HepG2 (cell line): ENCODE results near the gene COPS3. TPM values are rescaled to one million over a fixed set of nuclear protein-coding genes. Genes with fewer than 3 reads are reported as not detected.

Source experiments
- ADNP ChIP-seq: sonication (generic); formaldehyde crosslinking; IDR thresholded peaks from 2 replicates; pipeline ENCODE4 v1.4.0; 2020; ENCODE audit warnings: missing genetic modification reagents
- MED13 ChIP-seq: sonication (generic); formaldehyde crosslinking; IDR thresholded peaks from 2 replicates; pipeline ENCODE4 v1.5.0; 2020; ENCODE audit warnings: missing genetic modification reagents
- PRPF4 ChIP-seq: fragments of 200-400 bp; formaldehyde crosslinking; IDR thresholded peaks from 2 replicates; pipeline ENCODE4 v1.6.1; 2016; ENCODE audit warnings: low read length, low read depth; ENCODE audit not compliant: poor library complexity, severe bottlenecking
- REPIN1 ChIP-seq: sonication (generic); formaldehyde crosslinking; IDR thresholded peaks from 2 replicates; pipeline ENCODE4 v1.8.0; 2022; ENCODE audit warnings: missing genetic modification reagents, low read depth, mild to moderate bottlenecking, borderline replicate concordance
- SP2 ChIP-seq: sonication (generic); formaldehyde crosslinking; IDR thresholded peaks from 2 replicates; pipeline ENCODE4 v1.5.1; 2020; ENCODE audit warnings: mild to moderate bottlenecking, missing genetic modification reagents
- U2AF1 ChIP-seq: fragments of 200-400 bp; formaldehyde crosslinking; optimal IDR thresholded peaks from 2 replicates; pipeline ENCODE3; 2017; ENCODE audit warnings: mild to moderate bottlenecking, low read depth, low read length
- ZBTB39 ChIP-seq: sonication (generic); formaldehyde crosslinking; IDR thresholded peaks from 2 replicates; pipeline ENCODE4 v1.5.0; 2020; ENCODE audit warnings: missing genetic modification reagents
- ZC3H13 ChIP-seq: sonication (generic); formaldehyde crosslinking; IDR thresholded peaks from 2 replicates; pipeline ENCODE4 v1.8.1; 2023; ENCODE audit warnings: mild to moderate bottlenecking, missing genetic modification reagents, moderate library complexity
- ZNF326 ChIP-seq: sonication (generic); formaldehyde crosslinking; IDR thresholded peaks from 2 replicates; pipeline ENCODE4 v1.4.0; 2020; ENCODE audit warnings: missing genetic modification reagents, borderline replicate concordance
- ZNF616 ChIP-seq: sonication (generic); formaldehyde crosslinking; IDR thresholded peaks from 2 replicates; pipeline ENCODE4 v1.5.0; 2020; ENCODE audit warnings: low read depth, mild to moderate bottlenecking, missing genetic modification reagents
- ZNF766 ChIP-seq: sonication (generic); formaldehyde crosslinking; IDR thresholded peaks from 2 replicates; pipeline ENCODE4 v1.5.0; 2020; ENCODE audit warnings: missing genetic modification reagents, borderline replicate concordance
- ZNF800 ChIP-seq: sonication (generic); formaldehyde crosslinking; IDR thresholded peaks from 2 replicates; pipeline ENCODE4 v1.4.0; 2020; ENCODE audit warnings: missing genetic modification reagents
- polyA plus RNA-seq, 8 experiments: library from polyadenylated mRNA; depleted of rRNA in 3 of 8; stranded (reverse) in 7 of 8; unstranded in 1 of 8; fragments of >200 nt; fragmentation: Illumina TruSeq in 4 of 8; extraction: Trizol in 4 of 8; gene quantifications; 2 replicates each; pipeline versions ENCODE4 v1.2.1 to v1.2.3, GENCODE V29; 2011 to 2016; ENCODE audit warnings: low read depth in 4 of 8, missing spikeins in 1 of 8, mixed read lengths in 1 of 8; ENCODE audit not compliant: insufficient read depth in 1 of 8
- total RNA-seq, 5 experiments: library from RNA; depleted of rRNA; stranded (reverse); fragments of >200 nt; fragmentation: Illumina TruSeq; extraction: Trizol; gene quantifications; 2 replicates each; pipeline ENCODE4 v1.2.3, GENCODE V29; 2016; ENCODE audit warnings: low read depth in 1 of 5
- TF ChIP-seq, protein P1 (sequence below): sonication (generic); formaldehyde crosslinking; IDR thresholded peaks from 2 replicates; pipeline ENCODE4 v1.9.0; 2021; ENCODE audit warnings: missing genetic modification reagents, mild to moderate bottlenecking, borderline replicate concordance
- TF ChIP-seq, protein P2 (sequence below), 2 experiments: fragments of 450-650 bp in 1 of 2; sonication (generic) in 1 of 2; formaldehyde crosslinking; IDR thresholded peaks; 2 replicates each; pipeline versions ENCODE4 v1.5.0 to v1.8.0; 2020 to 2022; ENCODE audit warnings: mild to moderate bottlenecking in 1 of 2, missing genetic modification reagents in 1 of 2
- TF ChIP-seq, protein P3 (sequence below): sonication (generic); formaldehyde crosslinking; IDR thresholded peaks from 2 replicates; pipeline ENCODE4 v1.4.0; 2020; ENCODE audit warnings: missing genetic modification reagents, mild to moderate bottlenecking, borderline replicate concordance
- TF ChIP-seq, protein P4 (sequence below): sonication (generic); formaldehyde crosslinking; IDR thresholded peaks from 2 replicates; pipeline ENCODE4 v1.4.0; 2020; ENCODE audit warnings: missing genetic modification reagents, borderline replicate concordance

Gene COPS3
- total and polyA plus RNA-seq, 2 of the 13 experiments (the other 11 are each of a cell fraction or from before 2014, with no cell fraction given), result 46.3 to 103 TPM

DNA sequence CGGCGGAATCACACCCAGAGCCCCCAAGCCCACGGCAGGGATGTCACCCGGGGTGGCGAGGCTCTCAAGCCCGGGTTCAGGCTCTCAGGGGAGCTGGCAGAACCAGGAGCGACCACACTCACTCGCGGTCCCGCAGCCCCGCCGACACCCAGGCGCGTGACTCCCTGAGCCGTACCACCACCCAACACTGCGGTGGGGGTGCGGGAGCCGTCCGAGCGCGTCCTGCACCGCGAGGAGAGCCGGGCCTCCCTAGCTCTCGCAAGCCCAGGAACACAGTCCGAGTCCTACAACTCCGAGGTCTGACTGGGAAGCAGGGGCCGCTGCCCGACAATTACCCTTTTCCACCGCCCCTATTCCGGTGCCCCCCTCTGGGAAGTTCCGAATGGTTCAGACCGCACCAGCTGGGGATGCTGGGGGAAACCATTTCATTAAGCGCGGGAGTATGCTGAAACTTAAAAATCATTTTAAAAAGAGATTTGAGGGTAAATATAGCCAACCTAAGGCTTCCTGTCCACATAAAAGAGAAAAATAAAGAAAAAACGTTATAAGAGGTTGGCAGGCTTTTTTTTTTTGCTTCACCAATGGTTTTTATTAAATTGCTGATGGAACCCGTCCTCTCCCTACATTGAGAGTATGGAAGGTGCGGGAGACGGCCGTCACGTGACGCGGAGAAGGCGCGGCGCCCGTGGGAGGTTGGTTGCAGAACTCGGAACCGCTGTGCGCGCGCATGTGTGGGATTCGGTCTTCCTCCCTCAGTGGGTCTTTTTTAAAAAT is 43.8 kb downstream of the COPS3 start, which contains the start of gene FLCN (continued):
- TF ChIP-seq, protein P1, sequence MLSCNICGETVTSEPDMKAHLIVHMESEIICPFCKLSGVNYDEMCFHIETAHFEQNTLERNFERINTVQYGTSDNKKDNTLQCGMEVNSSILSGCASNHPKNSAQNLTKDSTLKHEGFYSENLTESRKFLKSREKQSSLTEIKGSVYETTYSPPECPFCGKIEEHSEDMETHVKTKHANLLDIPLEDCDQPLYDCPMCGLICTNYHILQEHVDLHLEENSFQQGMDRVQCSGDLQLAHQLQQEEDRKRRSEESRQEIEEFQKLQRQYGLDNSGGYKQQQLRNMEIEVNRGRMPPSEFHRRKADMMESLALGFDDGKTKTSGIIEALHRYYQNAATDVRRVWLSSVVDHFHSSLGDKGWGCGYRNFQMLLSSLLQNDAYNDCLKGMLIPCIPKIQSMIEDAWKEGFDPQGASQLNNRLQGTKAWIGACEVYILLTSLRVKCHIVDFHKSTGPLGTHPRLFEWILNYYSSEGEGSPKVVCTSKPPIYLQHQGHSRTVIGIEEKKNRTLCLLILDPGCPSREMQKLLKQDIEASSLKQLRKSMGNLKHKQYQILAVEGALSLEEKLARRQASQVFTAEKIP (CRISPR knock-in tag), result no peak
- TF ChIP-seq ZC3H13 (CRISPR knock-in tag) (no peak), ZNF766 (CRISPR knock-in tag) (no peak), U2AF1 (peak; percentile 73), REPIN1 (CRISPR knock-in tag) (no peak), SP2 (CRISPR knock-in tag) (peak; percentile 36; the same call in 1 of the 2 replicates), ADNP (CRISPR knock-in tag) (no peak), ZBTB39 (0 out of 2 replicates have a peak, but pooled peaks have one; percentile 67), ZNF616 (CRISPR knock-in tag) (no peak), PRPF4 (no peak), ZNF326 (CRISPR knock-in tag) (no peak), ZNF800 (CRISPR knock-in tag) (peak; percentile 5; the same call in 1 of the 2 replicates), MED13 (CRISPR knock-in tag) (peak; percentile 46; the same call in 1 of the 2 replicates)
- TF ChIP-seq, protein P2, sequence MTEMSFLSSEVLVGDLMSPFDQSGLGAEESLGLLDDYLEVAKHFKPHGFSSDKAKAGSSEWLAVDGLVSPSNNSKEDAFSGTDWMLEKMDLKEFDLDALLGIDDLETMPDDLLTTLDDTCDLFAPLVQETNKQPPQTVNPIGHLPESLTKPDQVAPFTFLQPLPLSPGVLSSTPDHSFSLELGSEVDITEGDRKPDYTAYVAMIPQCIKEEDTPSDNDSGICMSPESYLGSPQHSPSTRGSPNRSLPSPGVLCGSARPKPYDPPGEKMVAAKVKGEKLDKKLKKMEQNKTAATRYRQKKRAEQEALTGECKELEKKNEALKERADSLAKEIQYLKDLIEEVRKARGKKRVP (CRISPR knock-in tag; IDR thresholded peaks at IDR 0.05), result no peak
- TF ChIP-seq, protein P3, sequence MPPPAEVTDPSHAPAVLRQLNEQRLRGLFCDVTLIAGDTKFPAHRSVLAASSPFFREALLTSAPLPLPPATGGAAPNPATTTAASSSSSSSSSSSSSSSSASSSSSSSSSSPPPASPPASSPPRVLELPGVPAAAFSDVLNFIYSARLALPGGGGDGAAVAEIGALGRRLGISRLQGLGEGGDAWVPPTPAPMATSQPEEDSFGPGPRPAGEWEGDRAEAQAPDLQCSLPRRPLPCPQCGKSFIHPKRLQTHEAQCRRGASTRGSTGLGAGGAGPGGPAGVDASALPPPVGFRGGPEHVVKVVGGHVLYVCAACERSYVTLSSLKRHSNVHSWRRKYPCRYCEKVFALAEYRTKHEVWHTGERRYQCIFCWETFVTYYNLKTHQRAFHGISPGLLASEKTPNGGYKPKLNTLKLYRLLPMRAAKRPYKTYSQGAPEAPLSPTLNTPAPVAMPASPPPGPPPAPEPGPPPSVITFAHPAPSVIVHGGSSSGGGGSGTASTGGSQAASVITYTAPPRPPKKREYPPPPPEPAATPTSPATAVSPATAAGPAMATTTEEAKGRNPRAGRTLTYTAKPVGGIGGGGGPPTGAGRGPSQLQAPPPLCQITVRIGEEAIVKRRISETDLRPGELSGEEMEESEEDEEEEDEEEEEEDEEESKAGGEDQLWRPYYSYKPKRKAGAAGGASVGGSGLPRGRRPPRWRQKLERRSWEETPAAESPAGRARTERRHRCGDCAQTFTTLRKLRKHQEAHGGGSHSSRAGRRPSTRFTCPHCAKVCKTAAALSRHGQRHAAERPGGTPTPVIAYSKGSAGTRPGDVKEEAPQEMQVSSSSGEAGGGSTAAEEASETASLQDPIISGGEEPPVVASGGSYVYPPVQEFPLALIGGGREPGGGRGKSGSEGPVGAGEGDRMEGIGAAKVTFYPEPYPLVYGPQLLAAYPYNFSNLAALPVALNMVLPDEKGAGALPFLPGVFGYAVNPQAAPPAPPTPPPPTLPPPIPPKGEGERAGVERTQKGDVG (CRISPR knock-in tag), result no peak
- TF ChIP-seq, protein P4, sequence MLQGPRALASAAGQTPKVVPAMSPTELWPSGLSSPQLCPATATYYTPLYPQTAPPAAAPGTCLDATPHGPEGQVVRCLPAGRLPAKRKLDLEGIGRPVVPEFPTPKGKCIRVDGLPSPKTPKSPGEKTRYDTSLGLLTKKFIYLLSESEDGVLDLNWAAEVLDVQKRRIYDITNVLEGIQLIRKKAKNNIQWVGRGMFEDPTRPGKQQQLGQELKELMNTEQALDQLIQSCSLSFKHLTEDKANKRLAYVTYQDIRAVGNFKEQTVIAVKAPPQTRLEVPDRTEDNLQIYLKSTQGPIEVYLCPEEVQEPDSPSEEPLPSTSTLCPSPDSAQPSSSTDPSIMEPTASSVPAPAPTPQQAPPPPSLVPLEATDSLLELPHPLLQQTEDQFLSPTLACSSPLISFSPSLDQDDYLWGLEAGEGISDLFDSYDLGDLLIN (CRISPR knock-in tag), result no peak
